ENCODE results near the gene HECTD4. TPM values are rescaled to one million over a fixed set of nuclear protein-coding genes. Genes with fewer than 3 reads are reported as not detected.

The HECTD4 gene
- total RNA-seq, 1 donor from 2014 or later: 45.9 TPM

DNA sequence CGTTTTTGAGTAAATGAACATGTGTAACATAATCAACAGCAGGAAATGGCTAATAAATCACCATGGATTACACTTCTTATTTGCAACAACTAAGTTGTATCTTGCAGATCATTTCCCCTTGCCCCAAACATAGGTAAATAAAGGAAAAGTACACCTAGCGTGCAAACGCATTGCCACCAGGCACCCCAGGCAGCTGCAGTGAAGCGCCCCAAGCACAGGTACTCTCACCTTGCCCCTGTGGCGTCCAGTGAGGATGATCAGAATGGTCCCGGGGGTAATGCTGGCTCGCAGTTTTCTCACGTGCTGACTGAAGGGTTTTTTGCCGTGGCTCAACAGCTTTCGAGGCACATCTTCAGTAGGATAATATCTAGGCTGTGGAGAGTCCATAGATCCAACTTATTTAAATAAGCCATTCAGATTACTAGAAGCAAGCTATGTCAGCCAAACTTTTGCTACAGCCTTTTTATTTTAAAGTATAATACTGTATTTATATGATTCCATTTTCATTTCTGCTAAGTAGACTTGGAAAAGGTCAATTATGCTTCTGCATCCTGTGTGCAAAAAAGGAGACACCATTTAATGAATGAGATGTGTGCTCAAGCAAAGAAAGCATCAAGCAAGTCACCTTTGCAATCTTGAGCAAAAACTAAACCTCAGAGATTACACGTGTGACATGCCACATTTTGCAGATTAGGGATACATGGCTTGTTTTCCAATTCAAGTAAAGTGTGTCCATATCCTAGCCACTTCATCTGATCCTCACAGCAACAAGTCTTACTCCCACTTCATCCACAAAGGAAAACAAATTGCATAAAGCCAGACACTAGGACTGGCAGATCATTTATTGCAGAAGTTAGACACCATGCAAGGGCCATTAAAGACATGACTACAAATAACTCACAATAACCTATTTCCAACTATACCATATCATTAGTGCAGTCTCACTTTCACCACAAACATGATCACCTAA, 24.6 kb upstream of the HECTD4 start:
- intact Hi-C loops (cut with micrococcal nuclease): loop anchor here (10.0 kb wide), 1 partner anchor 802 kb away; no protein-coding TSS in a partner anchor

DNA sequence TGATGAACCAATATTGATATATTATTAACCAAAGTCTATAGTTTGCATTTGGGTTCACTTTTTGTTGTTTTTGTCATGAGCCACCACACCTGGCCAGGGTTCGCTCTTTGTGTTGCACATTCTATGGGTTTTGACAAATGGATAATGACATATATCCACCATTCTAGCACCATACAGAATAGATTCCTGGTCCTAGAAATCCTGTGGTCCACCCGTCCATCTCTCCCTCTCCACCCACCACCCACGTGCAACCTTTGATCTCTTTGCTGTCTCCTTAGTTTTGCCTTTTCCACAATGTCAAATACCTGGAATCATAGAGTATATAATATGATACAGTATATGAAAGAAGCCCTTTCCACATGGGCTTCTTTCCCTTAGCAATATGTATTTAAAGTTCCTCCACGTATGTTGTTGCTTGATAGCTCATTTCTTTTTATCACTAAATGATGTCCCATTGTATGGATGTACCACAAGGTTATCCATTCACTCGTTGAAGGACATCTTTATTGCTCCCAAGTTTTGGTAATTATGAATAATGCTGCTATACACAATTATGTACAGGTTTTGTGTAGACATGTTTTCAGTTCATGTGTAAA, 19.8 kb upstream of the HECTD4 start:
- intact Hi-C loops (cut with micrococcal nuclease): loop anchor here (10.0 kb wide), 1 partner anchor 797 kb away; no protein-coding TSS in a partner anchor

DNA sequence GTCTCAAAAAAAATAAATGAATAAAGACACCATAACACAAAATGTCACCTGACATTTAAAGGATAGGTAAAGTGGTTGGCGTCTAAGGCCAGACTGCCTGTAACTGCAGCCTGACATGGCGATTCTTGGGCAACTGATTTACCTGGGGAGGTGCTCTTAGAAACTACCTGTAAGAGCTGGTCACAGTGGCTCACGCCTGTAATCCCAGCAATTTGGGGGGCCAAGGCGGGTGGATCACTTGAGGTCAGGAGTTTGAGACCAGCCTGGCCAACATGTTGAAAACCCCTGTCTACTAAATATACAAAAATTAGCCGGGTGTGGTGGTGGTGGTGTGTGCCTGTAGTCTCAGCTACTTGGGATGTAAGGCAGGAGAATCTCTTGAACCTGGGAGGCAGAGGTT, 18.8 kb upstream of the HECTD4 start:
- intact Hi-C loops (cut with micrococcal nuclease): loop anchor here (10.0 kb wide), 1 partner anchor 796 kb away; no protein-coding TSS in a partner anchor

DNA sequence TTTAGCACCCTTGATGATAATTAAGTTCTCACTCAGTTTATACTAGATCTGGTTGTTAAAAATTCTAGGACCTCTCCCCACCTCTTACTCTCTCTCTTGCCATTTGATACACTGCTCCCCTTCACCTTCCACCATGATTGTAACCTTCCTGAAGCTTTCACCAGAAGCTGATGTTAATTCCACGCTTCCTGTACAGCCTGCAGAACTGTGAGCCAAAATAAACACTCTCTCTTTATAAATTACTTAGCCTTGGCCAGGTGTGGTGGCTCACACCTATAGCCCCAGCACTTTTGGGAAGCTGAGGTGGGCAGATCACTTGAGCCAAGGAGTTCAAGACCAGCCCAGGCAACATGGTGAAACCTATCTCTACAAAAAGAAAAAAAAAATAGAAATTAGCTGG, 11.1 kb upstream of the HECTD4 start:
- intact Hi-C loops (cut with micrococcal nuclease): no loop called here

DNA sequence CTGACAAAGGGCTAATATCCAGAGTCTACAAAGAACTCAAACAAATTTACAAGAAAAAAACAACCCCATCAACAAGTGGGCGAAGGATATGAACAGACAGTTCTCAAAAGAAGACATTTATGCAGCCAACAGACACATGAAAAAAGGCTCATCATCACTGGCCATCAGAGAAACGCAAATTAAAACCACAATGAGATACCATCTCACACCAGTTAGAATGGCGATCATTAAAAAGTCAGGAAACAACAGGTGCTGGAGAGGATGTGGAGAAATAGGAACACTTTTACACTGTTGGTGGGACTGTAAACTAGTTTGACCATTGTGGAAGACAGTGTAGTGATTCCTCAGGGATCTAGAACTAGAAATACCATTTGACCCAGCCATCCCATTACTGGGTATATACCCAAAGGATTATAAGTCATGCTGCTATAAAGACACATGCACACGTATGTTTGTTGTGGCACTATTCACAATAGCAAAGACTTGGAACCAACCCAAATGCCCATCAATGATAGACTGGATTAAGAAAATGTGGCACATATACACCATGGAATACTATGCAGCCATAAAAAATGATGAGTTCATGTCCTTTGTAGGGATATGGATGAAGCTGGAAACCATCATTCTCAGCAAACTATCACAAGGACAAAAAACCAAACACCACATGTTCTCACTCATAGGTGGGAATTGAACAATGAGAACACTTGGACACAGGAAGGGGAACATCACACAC, 7.9 kb upstream of the HECTD4 start:
- intact Hi-C loops (cut with micrococcal nuclease): loop anchor here (5.0 to 10.0 kb wide), 3 partner anchors 285 to 568 kb away; partner anchors contain the start of genes MAPKAPK5 and NAA25

DNA sequence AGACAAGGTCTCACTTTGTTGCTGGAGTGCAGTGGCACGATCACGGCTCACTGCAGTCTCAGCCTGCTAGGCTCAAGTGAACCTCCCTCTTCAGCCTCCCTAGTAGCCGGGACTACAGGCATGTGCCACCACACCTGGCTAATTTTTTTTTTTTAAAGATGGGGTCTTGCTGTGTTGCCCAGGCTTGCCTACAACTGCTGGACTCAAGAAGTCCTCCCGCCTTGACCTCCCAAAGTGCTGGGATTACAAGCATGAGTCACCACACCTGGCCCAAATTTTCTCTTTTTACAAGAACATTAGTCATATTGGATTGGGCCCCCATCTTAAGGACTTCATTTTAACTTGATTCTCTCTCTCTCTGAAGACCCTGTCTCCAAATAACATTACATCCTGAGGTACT, 7.0 kb upstream of the HECTD4 start:
- intact Hi-C loops (cut with micrococcal nuclease): loop anchor here (5.0 to 10.0 kb wide), 3 partner anchors 284 to 567 kb away; partner anchors contain the start of genes MAPKAPK5 and NAA25

DNA sequence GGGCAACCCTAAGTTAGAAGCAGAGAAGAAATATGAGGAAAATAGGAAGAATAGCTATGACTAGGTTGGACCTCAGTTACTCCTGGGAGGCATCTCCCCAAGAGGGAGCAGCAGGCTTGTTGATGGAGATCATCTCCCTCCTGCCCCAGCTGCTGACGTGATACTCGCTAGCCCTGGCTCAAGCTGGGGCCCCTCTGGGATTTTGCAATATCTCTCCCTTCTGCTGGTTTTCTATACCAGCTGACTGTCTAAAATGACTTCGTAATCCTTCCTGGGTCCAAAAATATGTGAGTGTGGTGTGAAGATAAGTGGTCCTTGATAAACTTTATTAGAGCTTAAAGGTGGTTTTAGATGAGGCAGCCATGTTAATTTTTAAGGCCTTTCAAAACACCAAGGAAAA, 4.5 kb upstream of the HECTD4 start:
- intact Hi-C loops (cut with micrococcal nuclease): loop anchor here (1.0 to 10.0 kb wide), 5 partner anchors 188 to 564 kb away; partner anchors contain the start of genes MAPKAPK5 and NAA25

DNA sequence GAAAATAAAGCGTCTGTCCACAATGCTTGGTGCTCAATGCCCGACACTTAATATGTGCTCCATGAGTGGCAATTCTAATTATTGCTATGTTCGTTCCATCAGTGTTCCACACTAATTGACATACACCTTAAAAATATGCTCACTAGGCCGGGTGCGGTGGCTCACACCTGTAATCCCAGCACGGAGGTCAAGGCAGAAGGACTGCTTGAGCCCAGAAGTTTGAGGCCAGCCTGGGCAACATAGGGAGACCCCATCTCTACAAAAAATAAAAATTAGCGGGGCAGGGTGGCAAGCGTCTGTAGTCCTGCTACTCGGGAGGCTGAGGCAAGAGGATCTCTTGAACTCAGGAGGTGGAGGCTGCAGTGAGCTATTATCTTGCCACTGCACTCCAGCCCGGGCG, 635 bp upstream of the HECTD4 start:
- intact Hi-C loops (cut with micrococcal nuclease): loop anchor here (1.0 to 10.0 kb wide), 6 partner anchors 26 to 538 kb away; partner anchors contain the start of genes ERP29, MAPKAPK5, NAA25 and RPL6

DNA sequence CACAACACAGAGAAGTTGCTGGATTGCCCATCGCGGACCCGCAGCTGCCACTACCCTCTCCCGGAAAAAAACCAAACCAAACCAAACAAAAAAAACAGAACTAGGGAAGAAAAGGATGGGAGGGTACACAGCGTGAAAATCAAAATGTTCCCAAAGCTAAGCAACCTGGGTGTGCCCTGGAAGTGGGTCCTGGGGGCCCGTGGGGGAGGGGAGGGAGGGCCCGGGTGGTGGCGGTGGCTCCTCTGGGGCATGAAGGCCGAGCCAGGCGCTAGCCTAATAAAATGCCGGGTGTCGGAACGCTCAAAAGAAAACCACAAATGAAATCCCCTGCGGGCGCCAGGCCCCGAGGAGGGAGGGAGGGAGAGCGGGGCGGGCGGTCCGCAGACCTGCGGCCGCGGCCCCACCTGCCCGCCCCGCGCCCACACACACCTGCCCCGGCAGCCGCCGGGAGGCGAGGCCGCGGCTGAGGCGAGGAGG, 787 bp downstream of the HECTD4 start:
- intact Hi-C loops (cut with micrococcal nuclease): loop anchor here (10.0 kb wide), 2 partner anchors 277 to 537 kb away; partner anchors contain the start of genes MAPKAPK5 and NAA25

DNA sequence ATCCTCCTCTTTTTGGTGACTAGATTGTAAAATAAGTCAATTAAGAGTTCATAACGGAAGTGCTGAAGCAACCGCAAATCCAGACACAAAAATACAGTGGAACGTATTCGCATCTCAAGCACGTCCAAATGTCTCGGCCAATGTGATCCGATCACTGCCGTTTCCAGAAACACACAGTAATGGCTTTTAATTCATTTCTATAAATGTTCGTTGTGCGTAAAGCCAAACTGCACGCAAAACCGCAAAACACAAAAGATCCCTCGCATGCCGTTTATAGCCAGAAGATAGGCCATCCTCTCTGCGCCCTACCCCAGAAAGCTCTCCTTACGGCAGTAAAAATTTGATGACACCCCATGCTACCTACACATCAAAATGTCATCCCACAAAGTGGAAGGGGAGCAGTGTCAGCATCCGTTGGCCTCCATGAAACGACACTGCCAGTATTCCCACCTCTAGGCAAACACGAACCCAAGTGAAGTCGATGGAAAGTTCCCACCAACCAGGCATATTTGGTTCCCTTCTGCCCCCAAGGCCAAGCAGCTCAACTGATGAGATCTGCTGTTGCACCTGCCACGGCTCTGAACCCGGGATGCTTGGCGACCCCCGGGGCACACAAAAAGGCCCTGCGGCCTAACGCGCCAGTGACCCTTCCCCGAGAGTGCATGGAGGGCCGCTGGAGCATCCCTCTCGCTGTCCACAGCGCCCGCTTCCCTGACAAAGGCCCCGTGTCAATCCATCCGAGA, 1.4 kb downstream of the HECTD4 start:
- intact Hi-C loops (cut with micrococcal nuclease): loop anchor here (10.0 kb wide), 2 partner anchors 276 to 536 kb away; partner anchors contain the start of genes MAPKAPK5 and NAA25

DNA sequence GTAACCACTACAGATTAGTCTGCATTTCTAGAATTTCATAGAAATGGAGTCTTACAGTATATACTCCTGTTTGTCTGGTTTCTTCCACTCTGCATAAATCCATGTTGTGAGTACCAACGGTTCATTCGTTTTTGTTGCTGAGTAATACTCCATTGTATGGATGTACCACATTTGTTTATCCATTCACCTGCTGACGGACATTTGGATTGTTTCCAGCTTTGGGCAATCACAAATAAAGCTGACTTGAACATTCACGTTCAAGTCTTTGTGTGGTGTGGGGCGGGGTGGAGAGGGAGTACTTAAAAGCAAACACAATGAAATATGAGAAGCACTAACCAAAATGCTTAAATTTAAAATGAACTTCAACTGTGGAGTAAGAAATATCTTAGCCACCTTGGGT, 7.1 kb downstream of the HECTD4 start:
- intact Hi-C loops (cut with micrococcal nuclease): no loop called here

DNA sequence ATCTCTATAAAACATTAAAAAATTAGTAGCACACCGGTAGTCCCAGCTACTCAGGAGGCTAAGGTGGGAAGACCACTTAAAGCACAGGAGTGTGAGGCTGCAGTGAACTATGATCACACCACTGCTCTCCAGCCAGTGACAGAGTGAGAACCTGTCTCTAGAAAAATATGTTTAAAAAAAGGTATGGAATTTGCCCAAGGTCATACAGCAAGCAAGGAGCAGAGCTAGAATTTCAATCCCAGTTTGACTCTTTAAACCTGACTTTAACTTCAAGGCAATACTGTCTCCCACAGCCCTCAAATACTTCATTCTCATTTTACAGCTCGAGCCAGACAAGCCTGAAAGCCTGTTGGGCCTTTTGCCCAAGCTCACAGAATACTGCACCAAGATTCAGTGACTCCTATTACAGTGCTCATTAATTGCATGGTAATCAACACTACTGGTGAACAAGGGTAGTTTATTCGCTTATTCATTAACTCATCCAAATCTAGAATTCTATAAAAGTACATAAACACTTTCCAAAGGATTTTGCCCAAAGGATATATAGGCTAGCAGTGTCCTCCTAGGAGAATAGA, 8.0 kb downstream of the HECTD4 start:
- intact Hi-C loops (cut with micrococcal nuclease): no loop called here

DNA sequence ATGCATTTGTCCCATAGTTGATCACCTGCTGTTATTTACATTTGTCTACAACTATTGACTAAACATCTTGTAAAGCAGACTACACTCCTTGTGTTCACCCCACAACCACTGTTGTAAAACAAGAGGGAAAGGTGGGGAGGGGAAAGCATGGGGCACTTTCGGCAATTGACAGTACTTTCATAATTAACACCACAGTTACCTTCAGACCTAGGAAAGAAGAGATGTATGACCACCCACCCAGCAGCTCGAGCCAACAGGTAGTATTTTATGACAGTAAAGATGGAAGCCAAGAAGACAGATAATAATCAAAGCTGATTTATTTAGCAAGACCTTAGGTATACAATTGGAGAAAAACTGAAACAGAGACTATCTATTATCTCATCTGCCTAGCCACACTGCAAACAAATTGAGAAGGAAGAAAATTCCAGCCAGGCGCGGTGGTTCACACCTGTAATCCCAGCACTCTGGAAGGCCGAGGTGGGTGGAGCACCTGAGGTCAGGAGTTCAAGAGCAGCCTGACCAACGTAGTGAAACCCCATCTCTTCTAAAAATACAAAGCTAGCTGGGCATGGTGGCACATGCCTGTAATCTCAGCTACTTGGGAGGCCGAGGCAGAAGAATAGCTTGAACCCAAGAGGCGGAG, 11.2 kb downstream of the HECTD4 start:
- intact Hi-C loops (cut with micrococcal nuclease): no loop called here

DNA sequence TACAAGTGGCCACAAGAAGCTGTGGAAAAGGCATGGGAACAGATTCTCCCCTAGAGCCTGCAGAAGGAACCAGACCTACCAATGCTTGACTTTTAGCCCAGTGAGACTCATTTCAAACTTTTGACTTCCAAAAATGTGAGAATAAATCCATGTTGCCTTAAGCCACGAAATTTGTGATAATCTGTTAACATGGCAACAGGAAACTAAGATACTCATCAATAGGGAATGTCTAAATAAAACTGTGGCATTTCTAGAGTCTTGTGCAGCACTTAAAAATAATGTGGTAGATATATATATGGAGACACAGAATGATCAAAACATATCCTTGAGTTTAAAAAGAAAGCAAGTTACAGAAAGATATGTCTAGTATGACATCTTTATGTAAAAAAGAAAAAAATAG, 12.0 kb downstream of the HECTD4 start:
- intact Hi-C loops (cut with micrococcal nuclease): no loop called here

DNA sequence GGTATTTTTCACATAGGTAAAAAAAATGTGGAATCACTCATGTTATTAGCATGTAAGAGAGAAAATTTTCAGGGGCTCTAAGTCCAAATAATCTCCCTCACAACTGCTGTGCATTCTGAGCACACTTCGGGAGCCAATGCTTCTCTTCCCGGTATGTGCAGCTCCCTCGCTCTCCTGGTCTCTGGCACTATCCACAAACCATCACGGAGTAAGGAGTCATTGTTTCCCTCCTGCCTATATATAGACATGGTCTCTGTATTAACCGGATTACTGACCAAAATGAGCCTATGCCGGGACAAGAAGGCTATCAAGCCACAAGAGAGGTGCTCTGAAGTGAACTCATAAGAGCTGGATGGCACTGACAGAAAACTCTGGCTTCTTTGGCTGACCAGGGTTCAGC, 13.4 kb downstream of the HECTD4 start:
- intact Hi-C loops (cut with micrococcal nuclease): no loop called here

DNA sequence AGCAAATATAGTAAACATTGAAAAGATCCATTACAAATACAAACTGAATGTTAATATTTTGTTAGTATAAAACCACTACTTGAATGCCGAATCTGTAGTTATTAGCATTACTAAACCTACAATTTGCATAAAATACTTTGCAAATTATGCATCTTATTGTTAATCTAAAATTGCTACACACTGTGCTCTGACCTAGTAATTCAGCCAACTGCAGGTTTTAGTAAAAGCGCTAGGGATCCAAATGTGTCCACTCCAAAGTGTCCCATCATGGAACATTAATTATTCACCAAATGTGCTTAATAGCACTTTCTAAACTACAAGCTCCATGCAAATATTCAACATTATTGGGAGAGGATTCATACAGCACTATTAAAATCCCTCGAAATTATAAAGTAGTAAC, 14.3 kb downstream of the HECTD4 start:
- intact Hi-C loops (cut with micrococcal nuclease): no loop called here

DNA sequence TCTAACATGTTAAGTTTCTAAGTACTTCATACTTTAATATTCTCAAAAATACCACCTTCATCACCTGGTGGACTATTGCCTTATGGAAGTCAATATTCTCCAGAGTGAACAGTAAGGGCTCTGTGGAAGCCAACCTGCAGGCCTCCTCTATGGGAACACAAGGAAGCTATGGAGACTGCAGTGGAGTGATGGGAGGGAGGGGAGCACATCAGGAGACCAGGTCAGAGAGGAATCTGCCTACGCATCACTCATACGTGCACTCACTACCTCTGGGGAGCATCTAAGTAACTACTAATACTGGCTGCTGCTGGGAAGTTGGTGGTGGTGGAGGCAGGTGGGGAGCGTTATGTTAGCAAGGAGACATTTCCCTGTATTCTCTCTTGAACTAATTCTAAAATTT, 19.9 kb downstream of the HECTD4 start:
- intact Hi-C loops (cut with micrococcal nuclease): no loop called here

DNA sequence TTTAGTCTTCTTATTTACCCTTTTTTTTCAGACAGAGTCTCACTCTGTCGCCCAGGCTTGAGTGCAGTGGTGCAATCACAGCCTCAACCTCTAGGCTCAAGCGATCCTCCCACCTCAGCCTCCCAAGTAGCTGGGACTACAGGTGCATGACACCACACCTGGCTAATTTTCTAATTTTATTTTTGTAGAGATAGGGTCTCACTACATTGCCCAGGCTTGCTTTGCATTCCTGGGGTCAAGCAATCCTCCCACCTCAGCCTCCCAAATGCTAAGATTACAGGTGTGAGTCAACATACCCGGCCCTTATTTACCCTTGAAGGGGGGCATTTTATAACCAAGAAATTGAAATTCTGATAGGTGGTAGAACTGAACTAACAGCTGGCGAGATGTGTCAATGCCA, 21.0 kb downstream of the HECTD4 start:
- intact Hi-C loops (cut with micrococcal nuclease): no loop called here

DNA sequence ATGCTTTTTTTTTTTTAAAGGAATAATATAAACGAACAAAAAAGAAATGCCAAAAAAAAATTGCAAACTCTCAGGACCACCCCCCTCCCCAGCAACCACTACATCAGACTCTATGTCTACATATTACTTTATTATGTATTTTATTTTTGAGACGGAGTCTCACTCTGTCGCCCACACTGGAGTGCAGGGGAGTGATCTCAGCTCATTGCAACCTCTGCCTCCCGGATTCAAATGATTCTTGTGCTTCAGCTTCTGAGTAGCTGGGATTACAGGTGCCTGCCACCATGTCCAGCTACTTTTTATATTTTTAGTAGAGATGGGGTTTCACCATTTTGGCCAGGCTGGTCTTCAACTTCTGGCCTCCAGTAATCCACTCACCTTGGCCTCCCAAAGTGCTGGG, 22.9 kb downstream of the HECTD4 start:
- intact Hi-C loops (cut with micrococcal nuclease): no loop called here

DNA sequence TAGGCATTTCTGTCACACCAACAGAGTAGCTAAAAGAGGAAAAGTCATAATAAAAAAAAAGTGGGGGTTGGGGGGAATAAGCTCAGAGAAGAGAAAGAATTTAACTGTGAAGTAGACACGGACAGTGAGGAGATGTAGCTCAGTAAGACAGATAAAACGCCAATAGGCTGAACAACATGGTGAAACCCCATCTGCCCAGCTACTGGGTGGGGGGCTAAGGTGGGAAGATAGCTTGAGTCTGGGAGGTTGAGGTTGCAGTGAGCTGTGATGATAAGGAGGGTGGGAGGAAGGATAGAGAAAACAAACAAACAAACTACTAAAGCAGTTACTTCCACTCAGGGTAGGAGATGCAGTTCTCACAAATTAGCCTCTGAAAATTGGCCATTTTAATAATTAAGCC, 25.0 kb downstream of the HECTD4 start:
- intact Hi-C loops (cut with micrococcal nuclease): no loop called here

Measured in T-helper 2 cell treated with Interferon-gamma antibody and Interleukin-4, amounts not matched to agents 100 ng/mL and 5 ng/mL, for 36 hours (primary cell).